IMR-90 (cell line): Measurements from ENCODE around the gene CCDC18. TPM values are rescaled to one million over a fixed set of nuclear protein-coding genes. Genes with fewer than 3 reads are reported as not detected.

Source experiments
- ATAC-seq: fragments of 200-7000 bp; cut with Tn5 transposase; 2 replicates; pipeline ENCODE4 v1.9.1; 2020; ENCODE audit warnings: low read depth, mild to moderate bottlenecking, moderate library complexity
- BruUV-seq: library from RNA; stranded (reverse); fragments of 400-500 nt; replicated peaks from 2 replicates; lab custom pipeline; 2021; lab: Mats Ljungman, UMichigan
- CTCF ChIA-PET: fragments of 300-600 bp; formaldehyde crosslinking; extraction: SDS; loops from one replicate; lab custom pipeline; 2021; ENCODE audit warnings: antibody characterized with exemption; lab: Yijun Ruan, JAX
- POLR2A ChIA-PET: fragments of 300-600 bp; sonication (Branson Sonifier 250); formaldehyde crosslinking; loops from one replicate; lab custom pipeline; 2022; ENCODE audit warnings: antibody characterized with exemption; ENCODE audit not compliant: unreplicated experiment; lab: Charles Lee
- DNase-seq: peaks from one replicate; pipeline ENCODE4 v3.0.0; 2013
- H2AFZ ChIP-seq: replicated peaks from 2 replicates; pipeline ENCODE3; 2013; ENCODE audit warnings: low read length, mild to moderate bottlenecking; ENCODE audit not compliant: poor library complexity
- H2AK5ac ChIP-seq: 2 replicates; pipeline ENCODE4 v1.6.1; 2013; ENCODE audit warnings: low read depth, low read length, inconsistent platforms
- H2AK9ac ChIP-seq: replicated peaks from 2 replicates; pipeline ENCODE3; 2013; ENCODE audit warnings: mild to moderate bottlenecking, low read depth, low read length, moderate library complexity; ENCODE audit not compliant: poor library complexity
- H2BK120ac ChIP-seq: 2 replicates; pipeline ENCODE4 v1.6.1; 2013; ENCODE audit warnings: low read depth, low read length, inconsistent platforms
- H2BK15ac ChIP-seq: 3 replicates; pipeline ENCODE4 v1.6.1; 2013; ENCODE audit warnings: low read depth, low read length, inconsistent platforms
- H2BK20ac ChIP-seq: 2 replicates; pipeline ENCODE4 v1.6.1; 2013; ENCODE audit warnings: low read depth, mild to moderate bottlenecking, inconsistent platforms, low read length, moderate library complexity
- H2BK5ac ChIP-seq: 2 replicates; pipeline ENCODE4 v1.6.1; 2013; ENCODE audit warnings: mild to moderate bottlenecking, low read depth, low read length, inconsistent platforms; ENCODE audit not compliant: poor library complexity, severe bottlenecking
- H3K14ac ChIP-seq: replicated peaks from 2 replicates; pipeline ENCODE4 v1.6.1; 2013; ENCODE audit warnings: low read depth, low read length, inconsistent platforms
- H3K18ac ChIP-seq: 2 replicates; pipeline ENCODE4 v1.6.1; 2013; ENCODE audit warnings: low read depth, low read length, control low read depth
- H3K23ac ChIP-seq: 2 replicates; pipeline ENCODE4 v1.6.1; 2013; ENCODE audit warnings: low read depth, low read length, inconsistent platforms
- H3K27ac ChIP-seq: 2 replicates; pipeline ENCODE4 v1.5.1; 2013; ENCODE audit warnings: mild to moderate bottlenecking, control low read depth, low read length; ENCODE audit not compliant: insufficient read depth
- H3K27me3 ChIP-seq: 2 replicates; pipeline ENCODE4 v1.6.1; 2013; ENCODE audit warnings: low read length; ENCODE audit not compliant: control insufficient read depth, insufficient read depth
- H3K36me3 ChIP-seq: 2 replicates; pipeline ENCODE4 v1.6.1; 2013; ENCODE audit warnings: low read length, mixed read lengths; ENCODE audit not compliant: control insufficient read depth, insufficient read depth
- H3K4ac ChIP-seq: 2 replicates; pipeline ENCODE4 v1.6.1; 2013; ENCODE audit warnings: low read depth, low read length, inconsistent platforms
- H3K4me1 ChIP-seq: 2 replicates; pipeline ENCODE4 v1.6.1; 2013; ENCODE audit warnings: low read length, mixed read lengths; ENCODE audit not compliant: control insufficient read depth, insufficient read depth
- H3K4me2 ChIP-seq: 2 replicates; pipeline ENCODE4 v1.6.1; 2013; ENCODE audit warnings: low read depth, mild to moderate bottlenecking, control low read depth, low read length, moderate library complexity
- H3K4me3 ChIP-seq: 2 replicates; pipeline ENCODE4 v1.5.1; 2013; ENCODE audit warnings: low read depth, mild to moderate bottlenecking, control low read depth, low read length, moderate library complexity; ENCODE audit not compliant: insufficient read depth
- H3K56ac ChIP-seq: 2 replicates; pipeline ENCODE4 v1.6.1; 2013; ENCODE audit warnings: low read length, inconsistent platforms; ENCODE audit not compliant: insufficient read depth; ENCODE audit errors: extremely low read depth
- H3K79me1 ChIP-seq, 2 experiments: 2 replicates each; pipeline ENCODE4 v1.6.1; 2013; ENCODE audit warnings: low read length in 2 of 2, inconsistent platforms in 1 of 2, low read depth in 1 of 2
- H3K9ac ChIP-seq: 2 replicates; pipeline ENCODE4 v1.6.1; 2013; ENCODE audit warnings: low read depth, low read length, control low read depth
- H3K9me1 ChIP-seq: 2 replicates; pipeline ENCODE4 v1.6.1; 2013; ENCODE audit warnings: low read length, inconsistent platforms; ENCODE audit not compliant: insufficient read depth
- H3K9me3 ChIP-seq: 2 replicates; pipeline ENCODE4 v1.6.1; 2013; ENCODE audit warnings: low read length; ENCODE audit not compliant: control insufficient read depth, insufficient read depth
- H4K20me1 ChIP-seq: 2 replicates; pipeline ENCODE4 v1.6.1; 2013; ENCODE audit warnings: low read length, inconsistent platforms; ENCODE audit not compliant: insufficient read depth
- H4K5ac ChIP-seq: 2 replicates; pipeline ENCODE4 v1.6.1; 2013; ENCODE audit warnings: mild to moderate bottlenecking, low read depth, low read length, control low read depth
- H4K8ac ChIP-seq, 2 experiments: 2 replicates each; pipeline ENCODE4 v1.6.1; 2013; ENCODE audit warnings: low read depth in 2 of 2, low read length in 2 of 2, control low read depth in 1 of 2, inconsistent platforms in 1 of 2
- H4K91ac ChIP-seq: 2 replicates; pipeline ENCODE4 v1.6.1; 2013; ENCODE audit warnings: low read depth, low read length, inconsistent platforms; ENCODE audit not compliant: insufficient read depth
- BHLHE40 ChIP-seq: fragments of 150-350 bp; IDR thresholded peaks from 2 replicates; pipeline ENCODE4 v1.6.1; 2016; ENCODE audit warnings: mild to moderate bottlenecking, low read depth, low read length
- CEBPB ChIP-seq: IDR thresholded peaks from 2 replicates; pipeline ENCODE4 v1.6.1; 2012; ENCODE audit warnings: low read depth, low read length, improper control_type of control experiment
- CHD1 ChIP-seq: IDR thresholded peaks from 2 replicates; pipeline ENCODE4 v1.6.1; 2012; ENCODE audit warnings: low read depth, low read length, improper control_type of control experiment
- ELK1 ChIP-seq: fragments of 150-350 bp; IDR thresholded peaks from 2 replicates; pipeline ENCODE4 v1.6.1; 2016; ENCODE audit warnings: low read depth, mild to moderate bottlenecking, low read length, moderate library complexity, borderline replicate concordance
- FOS ChIP-seq: fragments of 150-350 bp; IDR thresholded peaks from 2 replicates; pipeline ENCODE4 v1.6.1; 2016; ENCODE audit warnings: low read depth, low read length
- MAFK ChIP-seq: IDR thresholded peaks from 2 replicates; pipeline ENCODE4 v1.6.1; 2012; ENCODE audit warnings: low read depth, low read length, improper control_type of control experiment
- MXI1 ChIP-seq: IDR thresholded peaks from 2 replicates; pipeline ENCODE4 v1.6.1; 2012; ENCODE audit warnings: low read depth, mild to moderate bottlenecking, low read length, moderate library complexity, borderline replicate concordance
- NFE2L2 ChIP-seq: fragments of 150-350 bp; IDR thresholded peaks from 2 replicates; pipeline ENCODE4 v1.6.1; 2016; ENCODE audit warnings: low read depth, mild to moderate bottlenecking, low read length
- RFX5 ChIP-seq: IDR thresholded peaks from 2 replicates; pipeline ENCODE4 v1.8.0; 2012; ENCODE audit warnings: low read depth, mild to moderate bottlenecking, low read length, moderate library complexity
- WGBS, 2 experiments: methylation state at CpG; one replicate each; pipeline versions ENCODE4 v1.1.5 to v1.1.7; 2013; ENCODE audit warnings: missing lambda C conversion rate in 2 of 2; ENCODE audit not compliant: insufficient read length in 1 of 2; ENCODE audit errors: extremely low coverage in 2 of 2; 5-methylcytosine and 5-hydroxymethylcytosine counted together
- dilution Hi-C: fragments of 300-500 bp; cut with HindIII; formaldehyde crosslinking; loops from one replicate; pipeline ENCODE4 v1.14.3; 2018; ENCODE audit warnings: low sequenced_read_pairs; ENCODE audit not compliant: unreplicated experiment
- in situ Hi-C: fragments of 300-500 bp; cut with MboI; formaldehyde crosslinking; loops from 3 replicates; pipeline ENCODE4 v1.14.3; 2019; ENCODE audit warnings: low sequenced_read_pairs, inconsistent platforms, mixed read lengths
- intact Hi-C: fragments of 100-400 bp; cut with micrococcal nuclease; formaldehyde crosslinking; loops from 2 replicates; pipeline ENCODE4 v1.10.0; 2022
- polyA plus RNA-seq, 3 experiments: library from polyadenylated mRNA; depleted of rRNA; stranded (reverse); fragments of >200 nt; gene quantifications; 2 replicates each; pipeline ENCODE4 v1.2.3, GENCODE V29; 2012; ENCODE audit warnings: low replicate concordance in 1 of 3
- total RNA-seq: library from RNA; depleted of rRNA; stranded (reverse); fragments of >200 nt; gene quantifications from 2 replicates; pipeline ENCODE4 v1.2.3, GENCODE V29; 2012

Gene CCDC18
- total and polyA plus RNA-seq, 2 of the 4 experiments (the other 2 are of a cell fraction), result 5.5 to 7.3 TPM

GRCh38 chr1:93238425-93238824 is 57.9 kb downstream of the CCDC18 start:
- H2AK5ac ChIP-seq, result no peak overlapping the region
- no peak overlapping the region for H3K56ac ChIP-seq
- ChIA-PET CTCF (interaction anchor here (0.6 to 1.0 kb wide), 2 partner anchors 7 to 15 kb away, joined by 3 to 4 read pairs; no protein-coding TSS in a partner anchor), POLR2A (no interaction called here)
- no peak overlapping the region for H2AFZ ChIP-seq
- TF ChIP-seq CEBPB (no peak), MAFK (no peak), MXI1 (no peak), ELK1 (no peak), NFE2L2 (no peak), FOS (no peak), RFX5 (no peak), CHD1 (no peak), BHLHE40 (no peak)
- H2BK20ac ChIP-seq, result no peak overlapping the region
- no peak overlapping the region for H2BK5ac ChIP-seq
- H3K4ac ChIP-seq, result no peak overlapping the region
- H3K9me3 ChIP-seq, result peaks cover 5% of the 10 kb centered on the region
- no peaks in the 10 kb centered on the region for H3K4me1 ChIP-seq
- no peak overlapping the region for H3K14ac ChIP-seq
- no peak overlapping the region for H2BK120ac ChIP-seq
- no peak overlapping the region for H3K4me3 ChIP-seq
- H2AK9ac ChIP-seq, result no peak overlapping the region
- no peak overlapping the region for H3K23ac ChIP-seq
- H4K20me1 ChIP-seq, result no peaks in the 10 kb centered on the region
- H4K8ac ChIP-seq, result no peak overlapping the region
- no peak for DNase-seq
- H3K36me3 ChIP-seq, result peaks cover 4% of the 10 kb centered on the region; the same call in 1 of the 2 replicates
- 0 out of 2 replicates have a peak, but pooled peaks cover 3% of the 10 kb centered on the region for H3K9me1 ChIP-seq
- BruUV-seq, result no TSS peak
- no peaks in the 10 kb centered on the region for H3K27me3 ChIP-seq
- intact Hi-C loops, result no loop called here
- no peak overlapping the region for H3K4me2 ChIP-seq
- H2BK15ac ChIP-seq, result no peak overlapping the region
- H3K27ac ChIP-seq, result no peak overlapping the region
- H3K79me1 ChIP-seq, result no peaks in the 10 kb centered on the region
- no peak overlapping the region for H3K9ac ChIP-seq
- no peak overlapping the region for H4K91ac ChIP-seq
- H3K18ac ChIP-seq, result no peak overlapping the region
- dilution Hi-C loops, result no loop called here
- no peak overlapping the region for H4K5ac ChIP-seq
- WGBS, 2 experiments, result no CpG with 5 or more reads among the region's 1 CpG
- ATAC-seq, result no peak
- in situ Hi-C loops, result no loop called here
